ENCODE data around the gene ZNF76.

GRCh38 chr6:35304299-35304698 lies 44.8 kb downstream of the ZNF76 start:
- TF ChIP-seq CTCF (conservative IDR thresholded peaks at IDR 0.05) (no peak), EZH2 (IDR thresholded peaks at IDR 0.05; ENCODE audit: low read depth) (no peak)
